Measurements from ENCODE around the gene COG1. TPM values are rescaled to one million over a fixed set of nuclear protein-coding genes. Genes with fewer than 3 reads are reported as not detected.

COG1 gene
- total RNA-seq, 4 donors from 2014 or later, result 17.0 to 40.5 (median 23.7) TPM

GRCh38 chr17:73194514-73195222, 1.8 kb downstream of the COG1 start:
- TF ChIP-seq, protein P1, sequence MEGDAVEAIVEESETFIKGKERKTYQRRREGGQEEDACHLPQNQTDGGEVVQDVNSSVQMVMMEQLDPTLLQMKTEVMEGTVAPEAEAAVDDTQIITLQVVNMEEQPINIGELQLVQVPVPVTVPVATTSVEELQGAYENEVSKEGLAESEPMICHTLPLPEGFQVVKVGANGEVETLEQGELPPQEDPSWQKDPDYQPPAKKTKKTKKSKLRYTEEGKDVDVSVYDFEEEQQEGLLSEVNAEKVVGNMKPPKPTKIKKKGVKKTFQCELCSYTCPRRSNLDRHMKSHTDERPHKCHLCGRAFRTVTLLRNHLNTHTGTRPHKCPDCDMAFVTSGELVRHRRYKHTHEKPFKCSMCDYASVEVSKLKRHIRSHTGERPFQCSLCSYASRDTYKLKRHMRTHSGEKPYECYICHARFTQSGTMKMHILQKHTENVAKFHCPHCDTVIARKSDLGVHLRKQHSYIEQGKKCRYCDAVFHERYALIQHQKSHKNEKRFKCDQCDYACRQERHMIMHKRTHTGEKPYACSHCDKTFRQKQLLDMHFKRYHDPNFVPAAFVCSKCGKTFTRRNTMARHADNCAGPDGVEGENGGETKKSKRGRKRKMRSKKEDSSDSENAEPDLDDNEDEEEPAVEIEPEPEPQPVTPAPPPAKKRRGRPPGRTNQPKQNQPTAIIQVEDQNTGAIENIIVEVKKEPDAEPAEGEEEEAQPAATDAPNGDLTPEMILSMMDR (IDR thresholded peaks at IDR 0.05), result no peak
- no peak for DNase-seq (ENCODE audit: low spot score)
- ATAC-seq (ENCODE audit: low FRiP score), result no peak

GRCh38 chr17:73196500-73196899, 3.6 kb downstream of the COG1 start:
- DNase-seq (ENCODE audit: low spot score), result no peak
- TF ChIP-seq, protein P1 (IDR thresholded peaks at IDR 0.05), result no peak
- ATAC-seq (ENCODE audit: low FRiP score), result no peak

DNA sequence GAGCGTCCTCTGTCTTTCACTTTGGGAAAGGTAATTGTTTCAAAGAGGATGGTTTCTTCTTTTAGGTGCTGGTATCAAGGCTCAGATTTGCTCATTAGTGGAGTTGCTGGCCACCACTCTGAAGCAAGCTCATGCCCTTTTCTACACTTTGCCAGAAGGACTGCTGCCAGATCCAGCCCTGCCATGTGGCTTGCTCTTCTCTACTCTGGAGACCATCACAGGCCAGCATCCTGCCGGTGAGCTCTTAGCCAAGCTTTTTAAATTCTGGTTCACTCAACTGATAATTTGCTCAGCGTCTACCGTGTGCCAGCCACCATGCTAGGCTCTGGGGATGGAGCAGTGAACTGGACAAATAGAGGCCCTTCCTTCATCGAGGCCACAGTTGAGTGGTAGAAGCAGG, 4.3 kb downstream of the COG1 start:
- ATAC-seq (ENCODE audit: low FRiP score) (no peak), DNase-seq (ENCODE audit: low spot score) (no peak)
- TF ChIP-seq, protein P1 (IDR thresholded peaks at IDR 0.05), result no peak

DNA sequence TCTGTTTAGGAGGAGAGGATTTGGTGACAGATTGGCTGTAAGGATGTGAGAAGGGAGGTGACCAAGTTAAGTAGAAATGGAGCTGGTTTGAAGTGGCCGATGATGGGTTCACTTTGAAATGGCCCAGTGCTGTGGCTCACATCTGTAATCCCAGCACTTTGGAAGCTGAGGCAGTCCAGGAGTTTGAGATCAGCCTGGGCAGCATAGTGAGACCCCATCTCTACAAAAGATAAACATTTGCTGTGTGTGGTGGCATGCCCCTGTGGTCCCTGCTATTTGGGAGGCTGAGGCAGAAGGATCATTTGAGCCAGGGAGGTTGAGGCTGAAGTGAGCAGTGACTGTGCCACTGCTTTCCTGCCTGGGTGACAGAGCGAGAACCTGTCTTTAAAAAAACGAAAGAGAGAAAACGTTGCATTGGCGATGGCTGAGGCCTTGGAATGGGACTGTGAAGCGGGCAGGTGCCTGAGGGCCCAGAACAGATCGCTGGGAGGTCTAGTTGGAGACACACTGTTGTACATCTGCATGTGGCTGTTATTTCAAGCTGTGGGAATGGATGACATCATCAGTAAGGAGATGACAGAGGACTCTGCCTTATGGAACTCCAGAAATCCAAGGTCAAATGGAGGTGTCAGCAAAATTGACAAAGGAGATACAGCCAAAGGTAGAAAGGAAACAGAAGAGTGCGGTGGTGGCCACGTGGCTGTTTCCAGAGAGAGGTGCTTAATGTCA, 5.5 kb downstream of the COG1 start:
- DNase-seq (ENCODE audit: low spot score) (no peak), ATAC-seq (ENCODE audit: low FRiP score) (no peak)
- TF ChIP-seq, protein P1 (IDR thresholded peaks at IDR 0.05), result no peak

GRCh38 chr17:73198930-73199260, 6.0 kb downstream of the COG1 start:
- ATAC-seq (ENCODE audit: low FRiP score) (no peak), DNase-seq (ENCODE audit: low spot score) (no peak)
- TF ChIP-seq, protein P1 (IDR thresholded peaks at IDR 0.05), result no peak

- ATAC-seq (ENCODE audit: low FRiP score) (no peak), DNase-seq (ENCODE audit: low spot score) (no peak)
- TF ChIP-seq, protein P1 (IDR thresholded peaks at IDR 0.05), result no peak
Observed at GRCh38 chr17:73199751-73200317, 7.0 kb downstream of the COG1 start.

Data from omental fat pad (tissue), 4 donors.